A549 (cell line): Measurements from ENCODE around the gene ITGB8.

Source experiments
- CEBPB ChIP-seq, 2 experiments: fragments of >200 bp in 1 of 2; sonication (Bioruptor Twin) in 1 of 2; formaldehyde crosslinking in 1 of 2; IDR thresholded peaks; 2 replicates each; pipeline ENCODE4 v1.6.1; 2012 to 2016
- MYC ChIP-seq: IDR thresholded peaks from 2 replicates; pipeline ENCODE4 v1.6.1; 2012; ENCODE audit warnings: mild to moderate bottlenecking, inconsistent platforms, low read length, improper control_type of control experiment, borderline replicate concordance
- ZNF302 ChIP-seq: fragments of 250-450 bp; sonication (Bioruptor Pico); IDR thresholded peaks from 2 replicates; pipeline ENCODE4 v1.9.0; 2021; ENCODE audit warnings: inconsistent platforms, mild to moderate bottlenecking, moderate library complexity
- TF ChIP-seq, protein P1 (sequence below): fragments of 200-600 bp; sonication (generic); IDR thresholded peaks from 2 replicates; pipeline ENCODE4 v1.6.1; 2016; ENCODE audit warnings: antibody characterized with exemption, mild to moderate bottlenecking, moderate library complexity
- TF ChIP-seq, protein P2 (sequence below): fragments of 150-350 bp; IDR thresholded peaks from 2 replicates; pipeline ENCODE4 v1.6.1; 2014; ENCODE audit warnings: low read depth, mild to moderate bottlenecking, low read length
- TF ChIP-seq, protein P3 (sequence below): fragments of >200 bp; sonication (Bioruptor Twin); formaldehyde crosslinking; IDR thresholded peaks from 3 replicates; pipeline ENCODE4 v1.5.1; 2016
- TF ChIP-seq, protein P4 (sequence below): fragments of 450-650 bp; IDR thresholded peaks from 2 replicates; pipeline ENCODE4 v1.6.1; 2014; ENCODE audit warnings: antibody characterized with exemption

DNA sequence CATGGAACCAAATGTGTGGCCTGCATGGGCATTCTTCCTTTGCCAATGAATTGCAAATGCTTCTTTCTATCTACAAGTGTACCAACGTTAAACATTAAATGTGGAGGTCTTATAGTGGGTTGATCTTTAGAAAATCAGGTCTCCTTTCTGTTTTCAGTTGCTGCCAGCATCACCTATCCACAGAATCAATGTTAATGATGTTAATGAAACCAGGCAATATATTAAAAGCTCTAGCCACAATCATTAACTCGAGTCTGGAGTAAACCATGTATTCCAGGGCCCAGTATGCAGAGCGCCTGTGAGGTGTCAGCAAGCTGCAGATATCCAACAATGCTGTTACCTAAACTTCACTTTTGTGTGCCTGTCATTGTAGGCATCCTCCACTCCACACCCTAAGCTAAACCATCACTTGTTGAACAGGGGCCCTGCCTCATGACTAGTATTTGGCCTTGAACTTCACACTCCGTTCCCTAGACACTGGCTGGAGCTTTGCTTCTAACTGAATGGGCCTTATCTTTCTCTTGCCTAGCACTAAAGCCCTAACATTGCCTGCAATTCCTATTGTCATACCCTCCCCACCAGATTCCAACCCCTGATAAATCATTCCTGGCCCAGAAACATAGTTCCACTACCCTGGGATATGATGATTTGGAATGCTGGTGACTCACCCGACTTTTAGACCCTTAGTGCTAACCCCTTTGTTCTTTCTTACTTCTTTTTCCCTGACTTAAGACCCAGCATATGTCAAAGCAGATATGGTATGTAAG is 24.3 kb upstream of the ITGB8 start:
- TF ChIP-seq MYC = no peak
- TF ChIP-seq, protein P1, sequence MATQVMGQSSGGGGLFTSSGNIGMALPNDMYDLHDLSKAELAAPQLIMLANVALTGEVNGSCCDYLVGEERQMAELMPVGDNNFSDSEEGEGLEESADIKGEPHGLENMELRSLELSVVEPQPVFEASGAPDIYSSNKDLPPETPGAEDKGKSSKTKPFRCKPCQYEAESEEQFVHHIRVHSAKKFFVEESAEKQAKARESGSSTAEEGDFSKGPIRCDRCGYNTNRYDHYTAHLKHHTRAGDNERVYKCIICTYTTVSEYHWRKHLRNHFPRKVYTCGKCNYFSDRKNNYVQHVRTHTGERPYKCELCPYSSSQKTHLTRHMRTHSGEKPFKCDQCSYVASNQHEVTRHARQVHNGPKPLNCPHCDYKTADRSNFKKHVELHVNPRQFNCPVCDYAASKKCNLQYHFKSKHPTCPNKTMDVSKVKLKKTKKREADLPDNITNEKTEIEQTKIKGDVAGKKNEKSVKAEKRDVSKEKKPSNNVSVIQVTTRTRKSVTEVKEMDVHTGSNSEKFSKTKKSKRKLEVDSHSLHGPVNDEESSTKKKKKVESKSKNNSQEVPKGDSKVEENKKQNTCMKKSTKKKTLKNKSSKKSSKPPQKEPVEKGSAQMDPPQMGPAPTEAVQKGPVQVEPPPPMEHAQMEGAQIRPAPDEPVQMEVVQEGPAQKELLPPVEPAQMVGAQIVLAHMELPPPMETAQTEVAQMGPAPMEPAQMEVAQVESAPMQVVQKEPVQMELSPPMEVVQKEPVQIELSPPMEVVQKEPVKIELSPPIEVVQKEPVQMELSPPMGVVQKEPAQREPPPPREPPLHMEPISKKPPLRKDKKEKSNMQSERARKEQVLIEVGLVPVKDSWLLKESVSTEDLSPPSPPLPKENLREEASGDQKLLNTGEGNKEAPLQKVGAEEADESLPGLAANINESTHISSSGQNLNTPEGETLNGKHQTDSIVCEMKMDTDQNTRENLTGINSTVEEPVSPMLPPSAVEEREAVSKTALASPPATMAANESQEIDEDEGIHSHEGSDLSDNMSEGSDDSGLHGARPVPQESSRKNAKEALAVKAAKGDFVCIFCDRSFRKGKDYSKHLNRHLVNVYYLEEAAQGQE = no peak
- TF ChIP-seq, protein P2, sequence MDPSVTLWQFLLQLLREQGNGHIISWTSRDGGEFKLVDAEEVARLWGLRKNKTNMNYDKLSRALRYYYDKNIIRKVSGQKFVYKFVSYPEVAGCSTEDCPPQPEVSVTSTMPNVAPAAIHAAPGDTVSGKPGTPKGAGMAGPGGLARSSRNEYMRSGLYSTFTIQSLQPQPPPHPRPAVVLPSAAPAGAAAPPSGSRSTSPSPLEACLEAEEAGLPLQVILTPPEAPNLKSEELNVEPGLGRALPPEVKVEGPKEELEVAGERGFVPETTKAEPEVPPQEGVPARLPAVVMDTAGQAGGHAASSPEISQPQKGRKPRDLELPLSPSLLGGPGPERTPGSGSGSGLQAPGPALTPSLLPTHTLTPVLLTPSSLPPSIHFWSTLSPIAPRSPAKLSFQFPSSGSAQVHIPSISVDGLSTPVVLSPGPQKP = no peak
- TF ChIP-seq, protein P3, sequence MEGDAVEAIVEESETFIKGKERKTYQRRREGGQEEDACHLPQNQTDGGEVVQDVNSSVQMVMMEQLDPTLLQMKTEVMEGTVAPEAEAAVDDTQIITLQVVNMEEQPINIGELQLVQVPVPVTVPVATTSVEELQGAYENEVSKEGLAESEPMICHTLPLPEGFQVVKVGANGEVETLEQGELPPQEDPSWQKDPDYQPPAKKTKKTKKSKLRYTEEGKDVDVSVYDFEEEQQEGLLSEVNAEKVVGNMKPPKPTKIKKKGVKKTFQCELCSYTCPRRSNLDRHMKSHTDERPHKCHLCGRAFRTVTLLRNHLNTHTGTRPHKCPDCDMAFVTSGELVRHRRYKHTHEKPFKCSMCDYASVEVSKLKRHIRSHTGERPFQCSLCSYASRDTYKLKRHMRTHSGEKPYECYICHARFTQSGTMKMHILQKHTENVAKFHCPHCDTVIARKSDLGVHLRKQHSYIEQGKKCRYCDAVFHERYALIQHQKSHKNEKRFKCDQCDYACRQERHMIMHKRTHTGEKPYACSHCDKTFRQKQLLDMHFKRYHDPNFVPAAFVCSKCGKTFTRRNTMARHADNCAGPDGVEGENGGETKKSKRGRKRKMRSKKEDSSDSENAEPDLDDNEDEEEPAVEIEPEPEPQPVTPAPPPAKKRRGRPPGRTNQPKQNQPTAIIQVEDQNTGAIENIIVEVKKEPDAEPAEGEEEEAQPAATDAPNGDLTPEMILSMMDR = no peak
- TF ChIP-seq CEBPB (IDR thresholded peaks at IDR 0.05) = no peak
- TF ChIP-seq, protein P4, sequence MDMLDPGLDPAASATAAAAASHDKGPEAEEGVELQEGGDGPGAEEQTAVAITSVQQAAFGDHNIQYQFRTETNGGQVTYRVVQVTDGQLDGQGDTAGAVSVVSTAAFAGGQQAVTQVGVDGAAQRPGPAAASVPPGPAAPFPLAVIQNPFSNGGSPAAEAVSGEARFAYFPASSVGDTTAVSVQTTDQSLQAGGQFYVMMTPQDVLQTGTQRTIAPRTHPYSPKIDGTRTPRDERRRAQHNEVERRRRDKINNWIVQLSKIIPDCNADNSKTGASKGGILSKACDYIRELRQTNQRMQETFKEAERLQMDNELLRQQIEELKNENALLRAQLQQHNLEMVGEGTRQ = no peak
- no peak for TF ChIP-seq ZNF302
